ENCODE results near the gene UGDH.
"Not testable (repeated sequence)": the region's sequence is repeated elsewhere in the genome, so short reads cannot be mapped to it uniquely, and the experiment has no call there.

GRCh38 chr4:39502664-39503035 lies 24.6 kb downstream of the UGDH start:
- TF ChIP-seq CTCF (conservative IDR thresholded peaks at IDR 0.05; ENCODE audit: low read length); EZH2phosphoT487 (IDR thresholded peaks at IDR 0.05; ENCODE audit: borderline replicate concordance): not testable (repeated sequence)
